Neuronal stem cell (in vitro differentiated cells): ENCODE measurements around the gene TOE1.

Source experiments
- DNase-seq: peaks from one replicate; pipeline ENCODE4 v3.0.0-alpha.2; 2013; ENCODE audit warnings: low spot score
- H2AFZ ChIP-seq: one replicate; pipeline ENCODE4 v1.6.1; 2013; ENCODE audit warnings: mild to moderate bottlenecking, low read length, inconsistent platforms
- H2AK5ac ChIP-seq: 2 replicates; pipeline ENCODE4 v1.6.1; 2013; ENCODE audit warnings: low read depth, mild to moderate bottlenecking, inconsistent platforms, low read length, moderate library complexity, mixed read lengths
- H2BK120ac ChIP-seq: 2 replicates; pipeline ENCODE4 v1.6.1; 2013; ENCODE audit warnings: low read depth, mild to moderate bottlenecking, inconsistent platforms, low read length, moderate library complexity, mixed read lengths
- H2BK12ac ChIP-seq: one replicate; pipeline ENCODE4 v1.6.1; 2013; ENCODE audit warnings: low read length, inconsistent platforms
- H2BK15ac ChIP-seq: 2 replicates; pipeline ENCODE4 v1.6.1; 2013; ENCODE audit warnings: mild to moderate bottlenecking, low read length, inconsistent platforms, mixed read lengths
- H2BK5ac ChIP-seq: one replicate; pipeline ENCODE4 v1.6.1; 2013; ENCODE audit warnings: inconsistent platforms, mild to moderate bottlenecking, low read length, moderate library complexity
- H3K14ac ChIP-seq: one replicate; pipeline ENCODE4 v1.6.1; 2013; ENCODE audit warnings: low read length, inconsistent platforms
- H3K18ac ChIP-seq: 2 replicates; pipeline ENCODE4 v1.6.1; 2013; ENCODE audit warnings: low read length, inconsistent platforms
- H3K23ac ChIP-seq: 2 replicates; pipeline ENCODE4 v1.6.1; 2013; ENCODE audit warnings: low read depth, mild to moderate bottlenecking, mixed read lengths, low read length, inconsistent platforms; ENCODE audit not compliant: poor library complexity
- H3K27ac ChIP-seq: replicated peaks from 3 replicates; pipeline ENCODE4 v1.5.1; 2013; ENCODE audit warnings: low read length, inconsistent platforms
- H3K27me3 ChIP-seq, 3 experiments: 2 replicates each; pipeline ENCODE4 v1.6.1; 2013; ENCODE audit warnings: low read length in 3 of 3, mild to moderate bottlenecking in 2 of 3, inconsistent platforms in 1 of 3, low read depth in 1 of 3, mixed read lengths in 1 of 3, moderate library complexity in 1 of 3; ENCODE audit not compliant: control insufficient read depth in 3 of 3, insufficient read depth in 3 of 3
- H3K36me3 ChIP-seq, 2 donors: replicated peaks in 1 of 2; 2 replicates each; pipeline ENCODE4 v1.6.1; 2013; ENCODE audit warnings: low read length in 2 of 2; ENCODE audit not compliant: control insufficient read depth in 2 of 2, insufficient read depth in 2 of 2
- H3K4ac ChIP-seq: 2 replicates; pipeline ENCODE4 v1.6.1; 2013; ENCODE audit warnings: inconsistent platforms, mild to moderate bottlenecking, low read length, moderate library complexity
- H3K4me1 ChIP-seq, 2 donors: 1 replicate in 1 of 2; 2 replicates in 1 of 2; pipeline ENCODE4 v1.6.1; 2013; ENCODE audit warnings: low read length in 2 of 2, low read depth in 1 of 2; ENCODE audit not compliant: control insufficient read depth in 2 of 2, insufficient read depth in 1 of 2
- H3K4me2 ChIP-seq: one replicate; pipeline ENCODE4 v1.6.1; 2013; ENCODE audit warnings: mild to moderate bottlenecking, low read length, inconsistent platforms; ENCODE audit not compliant: insufficient read depth, poor library complexity, severe bottlenecking
- H3K4me3 ChIP-seq, 2 donors: 2 replicates each; pipeline ENCODE4 v1.5.1; 2013; ENCODE audit warnings: low read length in 2 of 2, mild to moderate bottlenecking in 2 of 2, inconsistent platforms in 1 of 2, moderate library complexity in 1 of 2
- H3K79me1 ChIP-seq: one replicate; pipeline ENCODE4 v1.6.1; 2013; ENCODE audit warnings: low read depth, mild to moderate bottlenecking, inconsistent platforms, low read length, moderate library complexity
- H3K9ac ChIP-seq: one replicate; pipeline ENCODE4 v1.6.1; 2013; ENCODE audit warnings: mild to moderate bottlenecking, low read depth, low read length, inconsistent platforms; ENCODE audit not compliant: poor library complexity
- H3K9me3 ChIP-seq, 2 donors: replicated peaks in 1 of 2; 2 replicates each; pipeline versions ENCODE3 to v1.6.1; 2013; ENCODE audit warnings: low read length in 2 of 2, mild to moderate bottlenecking in 2 of 2, inconsistent platforms in 1 of 2, low read depth in 1 of 2, mixed read lengths in 1 of 2, moderate library complexity in 1 of 2; ENCODE audit not compliant: control insufficient read depth in 2 of 2, insufficient read depth in 1 of 2
- H4K8ac ChIP-seq: one replicate; pipeline ENCODE4 v1.6.1; 2013; ENCODE audit warnings: low read depth, mild to moderate bottlenecking, inconsistent platforms, low read length, moderate library complexity
- H4K91ac ChIP-seq: one replicate; pipeline ENCODE4 v1.6.1; 2013; ENCODE audit warnings: low read length, low read depth, mild to moderate bottlenecking, inconsistent platforms; ENCODE audit not compliant: poor library complexity
- WGBS, 2 donors: extraction: QIAGEN DNeasy Blood & Tissue Kit; methylation state at CpG; one replicate each; pipeline ENCODE4 v1.1.7; 2013; ENCODE audit warnings: missing lambda C conversion rate in 2 of 2, mixed read lengths in 1 of 2; ENCODE audit not compliant: insufficient read length in 2 of 2, insufficient replicate concordance in 1 of 2; ENCODE audit errors: extremely low coverage in 2 of 2; 5-methylcytosine and 5-hydroxymethylcytosine counted together

The TOE1 gene

GRCh38 chr1:45345014-45345413, 5.0 kb downstream of the TOE1 start:
- no peaks in the 10 kb centered on the region for H3K9me3 ChIP-seq
- no CpG with 5 or more reads among the region's 13 CpGs for WGBS, 2 donors

GRCh38 chr1:45346473-45346872, 6.5 kb downstream of the TOE1 start:
- Histone ChIP-seq H3K18ac (no peak overlapping the region), H3K9ac (no peak overlapping the region), H2AFZ (no peak overlapping the region), H2BK15ac (no peak overlapping the region), H3K27me3 (peaks cover 0 to 6% (median 0%) of the 10 kb centered on the region in 3 experiments), H3K4me2 (no peak overlapping the region), H3K4me3 (no peak overlapping the region), H2BK5ac (no peak overlapping the region), H4K8ac (no peak overlapping the region), H3K23ac (no peak overlapping the region), H2AK5ac (no peak overlapping the region), H3K4me1 (peaks cover 0 to 5% of the 10 kb centered on the region in 2 donors), H2BK12ac (no peak overlapping the region), H3K36me3 (peaks cover 26 to 39% of the 10 kb centered on the region in 2 donors), H4K91ac (no peak overlapping the region), H3K79me1 (no peaks in the 10 kb centered on the region), H3K27ac (no peak overlapping the region), H3K14ac (no peak overlapping the region), H3K9me3 (no peaks in the 10 kb centered on the region), H2BK120ac (no peak overlapping the region), H3K4ac (no peak overlapping the region)
- no CpG with 5 or more reads among the region's 2 CpGs for WGBS, 2 donors
- no peak for DNase-seq

More at GRCh38 chr1:45345014-45345413, 5.0 kb downstream of the TOE1 start:
- H2BK15ac ChIP-seq, result no peak overlapping the region
- H2AK5ac ChIP-seq, result no peak overlapping the region
- no peak overlapping the region for H4K8ac ChIP-seq
- no peak overlapping the region for H2BK12ac ChIP-seq
- H3K18ac ChIP-seq, result no peak overlapping the region
- H2BK5ac ChIP-seq, result no peak overlapping the region
- no peaks in the 10 kb centered on the region for H3K27me3 ChIP-seq
- H3K4me1 ChIP-seq, result peaks cover 8 to 10% of the 10 kb centered on the region in 2 donors
- no peak overlapping the region for H3K27ac ChIP-seq
- no peak overlapping the region for H3K4ac ChIP-seq
- DNase-seq, result no peak
- no peak overlapping the region for H3K23ac ChIP-seq
- no peak overlapping the region for H3K4me3 ChIP-seq
- H3K9ac ChIP-seq, result no peak overlapping the region
- no peak overlapping the region for H3K4me2 ChIP-seq
- H3K79me1 ChIP-seq, result peaks cover 4% of the 10 kb centered on the region
- no peak overlapping the region for H4K91ac ChIP-seq
- peaks cover 26 to 47% of the 10 kb centered on the region in 2 donors for H3K36me3 ChIP-seq
- H2BK120ac ChIP-seq, result no peak overlapping the region
- no peak overlapping the region for H3K14ac ChIP-seq
- no peak overlapping the region for H2AFZ ChIP-seq

DNA sequence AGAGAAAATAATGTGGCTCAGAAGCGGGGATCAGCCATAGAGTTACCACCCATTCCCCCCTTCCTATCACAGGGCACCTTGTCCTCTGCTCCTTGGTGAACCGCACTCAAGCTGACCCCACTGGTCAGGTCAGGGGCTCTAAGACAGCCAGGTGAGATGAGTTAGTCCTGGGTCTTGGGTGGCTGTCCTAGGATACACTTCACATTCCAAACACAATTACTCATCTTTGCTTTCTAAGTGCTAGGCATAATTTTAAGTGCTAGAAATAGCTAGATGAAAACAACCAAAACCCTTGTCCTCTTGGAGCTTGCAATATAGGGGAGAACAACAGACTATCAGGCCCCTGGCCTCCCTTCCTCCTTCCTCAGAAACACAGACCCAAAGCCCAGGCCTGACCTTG, 8.1 kb downstream of the TOE1 start:
- Histone ChIP-seq H3K4me1 (peaks cover 0 to 5% of the 10 kb centered on the region in 2 donors), H3K4me3 (peak overlapping the region in 1 of 2 donors; percentile 3), H3K9ac (no peak overlapping the region), H2BK120ac (no peak overlapping the region), H2BK5ac (no peak overlapping the region), H3K27me3 (peaks cover 0 to 14% (median 0%) of the 10 kb centered on the region in 3 experiments), H3K27ac (no peak overlapping the region), H2BK15ac (no peak overlapping the region), H3K23ac (no peak overlapping the region), H3K18ac (no peak overlapping the region), H2AK5ac (no peak overlapping the region), H3K4ac (no peak overlapping the region), H3K14ac (no peak overlapping the region), H3K36me3 (peaks cover 13 to 24% of the 10 kb centered on the region in 2 donors), H3K79me1 (no peaks in the 10 kb centered on the region), H4K91ac (no peak overlapping the region), H2BK12ac (no peak overlapping the region), H3K4me2 (no peak overlapping the region), H3K9me3 (no peaks in the 10 kb centered on the region), H2AFZ (no peak overlapping the region), H4K8ac (no peak overlapping the region)
- no CpG with 5 or more reads among the region's 2 CpGs for WGBS, 2 donors
- no peak for DNase-seq

DNA sequence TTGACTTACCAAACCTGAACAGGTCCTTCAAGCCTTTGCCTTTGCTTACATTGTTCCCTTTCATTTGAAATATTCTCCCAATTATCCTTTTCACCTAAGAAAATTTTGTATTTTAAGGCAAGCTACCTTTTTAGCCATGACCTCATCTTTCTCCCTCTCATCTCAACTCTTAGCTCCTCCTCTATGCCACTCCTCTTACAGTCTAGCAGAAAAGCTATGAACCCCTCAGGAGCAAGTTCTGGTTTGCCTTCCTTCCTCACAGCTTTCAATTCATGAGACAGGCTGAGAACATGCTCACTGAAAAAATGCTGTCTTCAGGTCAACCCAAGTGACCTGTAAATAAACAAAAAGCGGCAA, 8.6 kb downstream of the TOE1 start:
- no peak overlapping the region for H3K27ac ChIP-seq
- H3K4me3 ChIP-seq, result no peak overlapping the region
- no peak overlapping the region for H4K8ac ChIP-seq
- H3K9me3 ChIP-seq, result no peaks in the 10 kb centered on the region
- H3K4me2 ChIP-seq, result no peak overlapping the region
- H3K14ac ChIP-seq, result no peak overlapping the region
- no CpG with 5 or more reads among the region's 1 CpG for WGBS, 2 donors
- DNase-seq, result no peak
- no peak overlapping the region for H3K4ac ChIP-seq
- H3K18ac ChIP-seq, result no peak overlapping the region
- no peak overlapping the region for H3K9ac ChIP-seq
- no peak overlapping the region for H2AFZ ChIP-seq
- H2AK5ac ChIP-seq, result no peak overlapping the region
- H2BK12ac ChIP-seq, result no peak overlapping the region
- H3K79me1 ChIP-seq, result no peaks in the 10 kb centered on the region
- no peak overlapping the region for H3K23ac ChIP-seq
- peaks cover 0 to 5% of the 10 kb centered on the region in 2 donors for H3K4me1 ChIP-seq
- H2BK120ac ChIP-seq, result no peak overlapping the region
- no peak overlapping the region for H2BK15ac ChIP-seq
- H4K91ac ChIP-seq, result no peak overlapping the region
- H2BK5ac ChIP-seq, result no peak overlapping the region
- peaks cover 0 to 19% (median 0%) of the 10 kb centered on the region in 3 experiments for H3K27me3 ChIP-seq
- peaks cover 8 to 18% of the 10 kb centered on the region in 2 donors for H3K36me3 ChIP-seq
